GM12891 (cell line): ENCODE measurements around the gene ASB18.

Experiments
- PAX5 ChIP-seq: IDR thresholded peaks from 2 replicates; pipeline ENCODE4 v1.6.1; 2011; ENCODE audit warnings: low read length, moderate library complexity, mild to moderate bottlenecking; ENCODE audit not compliant: insufficient read depth, severe bottlenecking
- POLR2A ChIP-seq: IDR thresholded peaks from 2 replicates; pipeline ENCODE4 v1.6.1; 2011; ENCODE audit warnings: low read depth, low read length, control low read depth
- POLR2AphosphoS5 ChIP-seq: IDR thresholded peaks from 2 replicates; pipeline ENCODE4 v1.6.1; 2011; ENCODE audit warnings: low read depth, low read length, control low read depth
- TAF1 ChIP-seq: IDR thresholded peaks from 2 replicates; pipeline ENCODE4 v1.6.1; 2011; ENCODE audit warnings: low read depth, low read length, control low read depth

DNA sequence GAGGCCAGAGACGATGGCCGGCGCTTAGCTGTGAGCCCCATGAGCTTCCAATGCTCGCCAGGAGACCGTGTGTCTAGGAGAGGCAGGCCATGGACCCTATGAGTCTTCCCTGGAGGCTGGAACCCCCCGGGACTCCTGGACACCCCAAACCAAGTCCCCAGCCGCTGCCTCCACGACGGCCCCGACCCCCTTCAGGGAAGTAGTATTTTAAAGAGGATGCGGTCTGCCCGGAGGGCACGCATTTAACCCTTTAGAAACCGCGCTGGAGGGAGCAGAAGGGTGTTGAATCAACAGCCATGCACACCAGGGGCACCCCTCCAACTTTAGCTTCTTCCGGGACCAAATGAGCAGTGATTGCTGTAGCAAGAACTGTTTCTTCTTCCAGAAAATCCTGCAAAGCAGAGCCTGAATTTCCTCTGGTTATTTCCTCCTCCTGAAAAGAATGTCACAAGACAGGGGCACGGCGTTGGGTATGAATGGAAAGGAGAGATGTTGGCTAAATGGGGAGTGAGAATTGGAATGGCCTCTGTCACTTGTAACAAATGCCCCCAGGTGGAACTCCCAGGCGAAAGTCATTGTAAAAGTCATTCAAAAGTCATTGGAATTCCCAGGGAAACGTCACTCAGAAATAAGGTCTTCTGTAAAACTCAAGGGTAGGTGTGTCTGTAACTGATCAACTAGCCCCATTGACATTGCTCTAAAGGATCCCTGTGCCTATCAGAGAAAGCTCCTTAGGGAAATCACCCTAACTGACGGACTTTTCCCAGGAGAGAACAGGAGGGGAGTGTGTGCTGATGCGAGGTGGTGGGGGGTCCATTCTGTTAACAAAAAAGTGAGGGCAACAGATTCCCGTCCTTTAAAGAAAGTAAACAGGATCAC, 90.2 kb downstream of the ASB18 start:
- no peak for TF ChIP-seq TAF1
- no peak for TF ChIP-seq POLR2A
- no peak for TF ChIP-seq POLR2AphosphoS5
- TF ChIP-seq PAX5, result no peak
